Fibroblast of upper back skin (primary cell): ENCODE measurements around the gene GLIPR1.
"Not testable (repeated sequence)": the region's sequence is repeated elsewhere in the genome, so short reads cannot be mapped to it uniquely, and the experiment has no call there.

Experiments used
- DNase-seq: peaks from one replicate; pipeline ENCODE4 v3.0.0-alpha.2; 2013

Gene GLIPR1

GRCh38 chr12:75522124-75522523, 41.6 kb downstream of the GLIPR1 start:
- DNase-seq, result not testable (repeated sequence)

DNA sequence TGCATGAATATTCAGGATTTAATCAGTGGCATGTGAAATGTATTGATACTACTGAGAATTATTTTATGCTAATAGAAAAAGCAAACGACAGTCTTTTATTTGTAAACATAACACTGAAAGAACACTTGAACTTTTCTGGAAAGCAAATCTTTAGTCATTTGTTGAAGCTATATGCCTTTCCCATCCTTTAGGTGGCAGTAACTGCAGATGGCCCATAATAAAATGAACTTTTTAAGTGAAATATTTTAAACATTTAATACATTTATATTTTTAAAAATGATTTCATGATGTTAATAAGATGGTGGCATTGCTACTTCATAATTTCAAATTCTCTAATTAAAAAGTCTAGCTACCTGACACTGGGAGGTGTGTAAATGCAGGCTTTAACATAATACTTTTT, 44.7 kb downstream of the GLIPR1 start:
- peak; percentile 7 for DNase-seq

GRCh38 chr12:75526655-75527511, 46.3 kb downstream of the GLIPR1 start:
- peak; percentile 75 for DNase-seq

DNA sequence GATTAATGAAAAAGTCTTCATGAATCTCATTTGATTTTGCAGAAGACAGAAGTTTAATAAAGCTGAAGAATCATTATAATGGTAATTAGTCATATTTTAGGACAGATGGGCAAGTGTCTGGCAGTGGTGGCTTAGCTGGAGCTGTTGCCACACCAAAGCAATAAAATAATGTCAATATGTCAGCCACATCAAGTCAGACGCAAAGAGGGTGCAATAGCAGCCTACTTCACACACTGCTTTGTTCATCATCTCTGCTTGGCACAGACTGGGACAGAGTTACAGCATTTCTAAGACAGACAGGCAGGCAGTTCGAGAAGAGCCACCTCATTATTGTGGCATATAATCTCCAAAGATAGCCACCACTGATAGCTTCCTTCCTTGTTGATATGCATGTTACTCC, 47.7 kb downstream of the GLIPR1 start:
- DNase-seq, result no peak

GRCh38 chr12:75528692-75529091, 48.1 kb downstream of the GLIPR1 start:
- DNase-seq, result no peak

DNA sequence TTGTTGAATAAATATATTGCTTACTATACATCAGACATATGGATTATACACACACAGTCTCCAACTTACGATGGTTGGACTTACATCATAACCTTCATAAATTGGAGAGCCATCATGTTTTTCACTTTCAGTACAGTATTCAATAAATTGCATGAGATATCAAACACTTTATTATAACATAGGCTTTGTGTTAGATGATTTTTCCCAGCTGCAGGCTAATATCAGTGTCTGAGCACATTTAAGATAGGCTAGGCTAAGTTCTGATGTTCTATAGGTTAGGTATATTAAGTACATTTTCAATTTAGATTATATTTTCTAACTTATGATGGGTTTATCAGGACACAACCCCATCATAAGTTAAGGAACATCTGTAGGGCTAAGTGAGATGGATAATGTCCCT, 48.8 kb downstream of the GLIPR1 start:
- no peak for DNase-seq

DNA sequence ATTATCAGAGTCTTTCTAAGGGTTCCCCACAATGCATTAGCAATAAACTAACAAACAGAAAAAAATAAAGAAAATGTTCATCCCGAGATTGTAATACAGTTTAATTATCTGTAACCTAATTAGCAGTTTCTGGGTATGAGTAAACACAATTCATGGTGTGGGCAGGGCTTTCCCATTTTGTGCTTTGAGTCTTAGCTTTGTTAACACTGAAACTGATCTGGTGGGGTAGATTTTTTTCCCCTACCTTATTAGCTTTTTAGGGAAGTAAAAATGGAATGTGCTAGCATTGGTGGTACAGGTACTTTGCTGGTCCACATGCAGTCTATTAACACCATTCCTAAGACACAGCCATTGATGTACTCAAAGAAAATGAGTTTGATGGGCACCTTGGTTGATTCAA, 49.3 kb downstream of the GLIPR1 start:
- no peak for DNase-seq

- DNase-seq, result no peak
These were observed 52.7 kb downstream of the GLIPR1 start for GRCh38 chr12:75533239-75533638.

DNA sequence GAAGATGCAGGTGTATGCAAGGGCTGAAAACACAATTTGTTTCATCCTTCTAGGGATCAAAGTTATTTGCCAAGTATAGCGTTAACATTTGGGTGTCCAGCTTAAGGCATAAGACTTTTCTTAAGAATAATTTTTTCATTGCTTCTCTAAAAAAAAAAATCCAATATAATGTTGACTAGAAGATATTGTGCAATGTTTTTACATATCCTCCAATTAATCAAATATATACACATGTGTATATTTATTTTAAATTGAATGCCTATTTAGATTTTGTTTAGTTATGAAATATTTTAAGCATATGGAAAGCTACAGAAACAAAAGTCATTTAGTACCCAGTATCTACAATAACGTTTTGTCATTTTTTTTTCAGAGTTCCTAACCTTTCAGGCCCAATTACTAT, 59.3 kb downstream of the GLIPR1 start:
- no peak for DNase-seq

DNA sequence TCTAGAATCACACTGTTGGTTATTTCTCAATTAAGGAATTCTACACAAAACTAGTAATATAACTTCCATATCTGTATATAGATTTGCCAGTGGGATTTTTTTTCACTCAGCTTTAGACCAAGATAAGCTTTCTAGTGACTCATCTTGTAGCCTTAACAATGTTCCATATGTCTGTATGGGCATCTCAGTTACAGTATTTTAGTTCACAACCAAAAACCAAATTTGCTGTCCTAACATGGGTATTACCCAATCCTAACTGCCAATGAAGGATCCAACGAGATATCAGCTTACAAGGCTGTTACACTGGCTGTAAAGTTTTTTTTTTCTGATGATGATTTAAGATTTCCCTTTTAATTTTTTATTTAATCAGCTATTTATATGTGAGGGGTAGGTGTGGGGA, 62.4 kb downstream of the GLIPR1 start:
- DNase-seq, result peak; percentile 10

GRCh38 chr12:75543529-75543928, 63.0 kb downstream of the GLIPR1 start:
- no peak for DNase-seq

DNA sequence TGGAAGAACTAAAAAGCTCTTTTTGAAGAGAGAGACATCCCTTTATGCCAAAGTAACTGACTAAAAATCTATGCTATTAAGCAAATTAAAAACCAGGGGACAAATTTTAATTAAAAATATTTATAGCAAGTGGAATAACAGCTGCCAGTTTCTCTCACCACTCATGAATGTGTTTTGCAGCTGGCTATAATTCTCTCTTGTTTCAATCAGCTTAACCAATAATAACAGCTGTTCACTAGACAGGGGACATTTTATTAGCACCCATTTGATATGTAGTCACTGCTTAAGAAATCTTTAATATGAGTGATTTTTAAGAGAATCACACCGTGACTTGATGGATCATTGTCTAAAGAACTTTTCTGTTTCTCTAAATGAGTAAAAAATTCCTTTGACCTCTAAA, 65.1 kb downstream of the GLIPR1 start:
- no peak for DNase-seq

GRCh38 chr12:75548879-75549278, 68.3 kb downstream of the GLIPR1 start:
- no peak for DNase-seq

DNA sequence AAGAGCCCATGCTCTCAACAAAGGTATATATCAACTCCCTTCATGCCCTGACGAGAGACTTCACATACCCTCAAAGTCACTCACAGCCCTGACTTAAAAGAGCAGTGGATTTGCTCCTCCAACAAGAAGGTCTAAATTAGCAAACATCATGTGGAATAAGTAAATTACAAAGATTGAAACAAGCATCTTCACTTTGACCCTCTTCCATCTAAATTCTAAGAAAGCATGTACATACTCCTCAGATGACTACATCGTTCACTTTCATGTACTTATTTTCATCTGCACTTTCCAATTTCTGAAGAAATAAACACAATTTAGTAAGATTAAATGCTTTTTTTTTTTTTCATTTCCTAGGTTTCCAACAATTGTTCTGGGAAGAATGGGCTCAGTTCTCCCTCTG, 69.4 kb downstream of the GLIPR1 start:
- DNase-seq, result no peak

GRCh38 chr12:75550401-75551240, 70.1 kb downstream of the GLIPR1 start:
- DNase-seq, result peak; percentile 54

DNA sequence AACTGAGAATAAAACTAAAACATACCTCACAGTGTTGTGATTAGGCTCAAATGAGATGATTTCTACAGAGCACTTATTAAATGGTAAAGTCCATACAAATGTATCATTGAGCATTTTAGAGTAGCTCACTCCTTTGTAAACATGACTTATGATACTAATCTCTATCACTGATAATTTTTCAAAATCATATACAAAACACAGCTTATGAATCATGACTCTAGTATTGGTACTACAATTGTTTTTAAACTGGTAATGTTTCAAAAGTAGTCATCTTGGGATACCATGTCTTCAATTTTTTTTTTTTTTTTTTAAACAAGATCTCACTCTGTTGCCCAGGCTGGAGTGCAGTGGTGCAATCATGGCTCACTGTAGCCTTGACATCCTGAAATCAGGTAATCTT, 70.9 kb downstream of the GLIPR1 start:
- no peak for DNase-seq

DNA sequence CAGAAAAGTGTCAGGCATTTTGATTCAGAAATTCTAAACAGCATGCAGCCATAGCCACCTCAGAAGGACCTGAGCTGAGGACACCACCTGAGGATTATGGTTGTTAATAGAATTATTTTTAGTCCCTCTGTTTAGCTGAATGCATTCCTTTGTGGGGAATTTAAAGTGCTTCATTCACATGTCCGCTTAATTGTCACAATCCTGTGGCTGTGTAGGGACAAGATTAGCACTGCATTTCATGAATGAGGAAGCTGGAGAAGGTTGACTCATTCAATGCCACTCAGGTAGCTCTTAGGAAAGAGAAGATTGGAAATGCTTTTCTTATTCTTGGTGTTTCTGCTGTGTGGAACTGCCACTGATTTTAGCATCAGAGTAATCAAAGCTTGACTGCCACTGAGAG, 72.8 kb downstream of the GLIPR1 start:
- peak; percentile 25 for DNase-seq
